CD4-positive, CD25-positive, alpha-beta regulatory T cell (primary cell): Measurements from ENCODE around the gene BPIFB3. TPM values are rescaled to one million over a fixed set of nuclear protein-coding genes. Genes with fewer than 3 reads are reported as not detected.

Experiments used
- ATAC-seq, 2 donors: fragments of 150-1000 bp; cut with Tn5 transposase; one replicate each; pipeline ENCODE4 v1.10.0; 2021; ENCODE audit warnings: low read depth in 2 of 2, moderate number of reproducible peaks in 2 of 2, moderate library complexity in 1 of 2
- DNase-seq, 3 donors: peaks; one replicate each; pipeline versions ENCODE4 v3.0.0 to v3.0.0-alpha.2; 2012 to 2022; ENCODE audit warnings: mixed read lengths in 1 of 3
- H3K27ac ChIP-seq: one replicate; pipeline ENCODE4 v1.7.0; 2013; ENCODE audit warnings: mild to moderate bottlenecking, low read length; ENCODE audit not compliant: insufficient read depth, poor library complexity, severe bottlenecking
- H3K27me3 ChIP-seq: one replicate; pipeline ENCODE4 v1.7.0; 2013; ENCODE audit warnings: low read length; ENCODE audit not compliant: control insufficient read depth, insufficient read depth
- H3K36me3 ChIP-seq: one replicate; pipeline ENCODE4 v1.7.0; 2013; ENCODE audit warnings: mild to moderate bottlenecking, low read length, moderate library complexity; ENCODE audit not compliant: control insufficient read depth, insufficient read depth
- H3K4me1 ChIP-seq: 2 replicates; pipeline ENCODE4 v1.7.0; 2013; ENCODE audit warnings: mild to moderate bottlenecking, low read length; ENCODE audit not compliant: insufficient read depth, control insufficient read depth, poor library complexity, severe bottlenecking
- H3K4me3 ChIP-seq: one replicate; pipeline ENCODE4 v1.7.0; 2013; ENCODE audit warnings: low read depth, mild to moderate bottlenecking, low read length, moderate library complexity
- H3K9me3 ChIP-seq, 2 experiments: 1 replicate in 1 of 2; 2 replicates in 1 of 2; pipeline ENCODE4 v1.7.0; 2013; ENCODE audit warnings: low read length in 2 of 2, mild to moderate bottlenecking in 1 of 2, moderate library complexity in 1 of 2; ENCODE audit not compliant: control insufficient read depth in 2 of 2
- H3K27ac Mint-ChIP-seq, 3 donors: one replicate each; pipeline ENCODE4 v1.8.0; 2020 to 2022; ENCODE audit warnings: mild to moderate bottlenecking in 3 of 3, mixed read lengths in 3 of 3, moderate library complexity in 2 of 3
- H3K27me3 Mint-ChIP-seq: one replicate; pipeline ENCODE4 v1.8.0; 2022; ENCODE audit warnings: mild to moderate bottlenecking, mixed read lengths
- H3K36me3 Mint-ChIP-seq: one replicate; pipeline ENCODE4 v1.8.0; 2020; ENCODE audit warnings: mixed read lengths
- H3K4me1 Mint-ChIP-seq, 4 donors: one replicate each; pipeline ENCODE4 v1.8.0; 2020 to 2022; ENCODE audit warnings: mixed read lengths in 4 of 4, mild to moderate bottlenecking in 1 of 4
- H3K4me3 Mint-ChIP-seq, 4 donors: one replicate each; pipeline ENCODE4 v1.8.0; 2020 to 2022; ENCODE audit warnings: mild to moderate bottlenecking in 4 of 4, mixed read lengths in 4 of 4, moderate library complexity in 3 of 4
- H3K9me3 Mint-ChIP-seq, 7 donors: one replicate each; pipeline ENCODE4 v1.8.0; 2020 to 2022; ENCODE audit warnings: mixed read lengths in 7 of 7, mild to moderate bottlenecking in 3 of 7, moderate library complexity in 2 of 7
- polyA plus RNA-seq, 4 donors: library from polyadenylated mRNA; unstranded; fragments of 300-500 nt; fragmentation: Illumina TruSeq; gene quantifications; one replicate each; pipeline ENCODE4 v1.2.3, GENCODE V29; 2021
- total RNA-seq: library from RNA; stranded (reverse); gene quantifications from one replicate; pipeline ENCODE4 v1.2.3, GENCODE V29; 2022

The BPIFB3 gene
- total and polyA plus RNA-seq, 5 donors from 2014 or later: not detected

DNA sequence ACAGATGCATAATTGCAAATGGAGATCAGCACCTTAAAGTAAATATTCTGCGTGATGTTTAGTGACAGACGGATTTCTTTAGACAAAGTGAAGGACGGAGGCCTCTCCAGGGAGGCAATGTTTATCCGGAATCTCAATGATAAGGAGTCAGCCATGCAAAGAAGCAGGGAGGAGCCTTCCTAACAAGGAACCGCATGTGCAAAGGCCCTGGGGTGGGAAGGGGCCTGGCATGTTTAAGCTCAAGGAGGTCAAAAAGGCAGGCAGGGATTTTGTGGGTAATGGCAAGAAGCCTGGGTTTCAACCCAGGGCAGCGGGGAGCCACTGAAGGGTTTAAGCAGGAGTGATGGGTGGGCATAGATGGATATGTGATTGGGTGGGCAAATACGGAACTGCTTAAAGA lies 678 bp downstream of the BPIFB3 start:
- Mint-ChIP-seq H3K4me1 (peaks cover 0 to 5% (median 0%) of the 10 kb centered on the region in 4 donors), H3K9me3 (no peaks in the 10 kb centered on the region)

DNA sequence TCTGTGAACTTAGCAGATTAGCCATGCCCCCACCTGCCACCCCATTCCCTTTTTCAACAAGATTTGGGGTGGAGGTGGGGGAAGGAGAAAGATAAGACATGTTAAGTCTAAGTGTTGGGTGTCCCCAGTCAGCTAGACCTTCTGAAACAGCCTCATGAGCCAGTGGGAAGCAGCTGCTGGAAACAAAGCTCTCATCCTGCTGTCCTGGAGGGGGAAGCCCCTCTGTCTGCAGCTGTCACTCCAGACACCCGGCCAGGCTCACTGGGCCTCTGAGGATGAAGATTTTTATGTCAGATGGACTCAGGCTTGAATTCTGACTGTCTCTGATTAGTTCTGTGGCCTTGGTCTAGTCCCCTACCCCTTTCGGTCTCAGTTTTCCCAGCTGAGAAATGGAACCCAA lies 1.1 kb downstream of the BPIFB3 start:
- no peaks in the 10 kb centered on the region for H3K36me3 Mint-ChIP-seq
- no peaks in the 10 kb centered on the region for H3K4me1 ChIP-seq
- H3K4me3 ChIP-seq: no peak overlapping the region
- H3K9me3 Mint-ChIP-seq: no peaks in the 10 kb centered on the region
- H3K4me1 Mint-ChIP-seq: peaks cover 0 to 5% (median 0%) of the 10 kb centered on the region in 4 donors
- H3K9me3 ChIP-seq: no peaks in the 10 kb centered on the region
- no peak for ATAC-seq
- no peaks in the 10 kb centered on the region for H3K27me3 Mint-ChIP-seq
- no peak overlapping the region for H3K27ac ChIP-seq
- H3K4me3 Mint-ChIP-seq: no peak overlapping the region
- DNase-seq: no peak
- no peaks in the 10 kb centered on the region for H3K27me3 ChIP-seq
- peak overlapping the region in 1 of 3 donors; percentile 83 for H3K27ac Mint-ChIP-seq
- no peaks in the 10 kb centered on the region for H3K36me3 ChIP-seq

More for the DNA sequence above, 678 bp downstream of the BPIFB3 start:
- H3K4me3 Mint-ChIP-seq: no peak overlapping the region
- Histone ChIP-seq H3K36me3 (no peaks in the 10 kb centered on the region), H3K4me3 (no peak overlapping the region), H3K27ac (no peak overlapping the region), H3K4me1 (no peaks in the 10 kb centered on the region), H3K9me3 (no peaks in the 10 kb centered on the region), H3K27me3 (no peaks in the 10 kb centered on the region)
- DNase-seq (no peak), ATAC-seq (no peak)
- peak overlapping the region in 1 of 3 donors; percentile 45 for H3K27ac Mint-ChIP-seq
- H3K36me3 Mint-ChIP-seq: no peaks in the 10 kb centered on the region
- no peaks in the 10 kb centered on the region for H3K27me3 Mint-ChIP-seq

DNA sequence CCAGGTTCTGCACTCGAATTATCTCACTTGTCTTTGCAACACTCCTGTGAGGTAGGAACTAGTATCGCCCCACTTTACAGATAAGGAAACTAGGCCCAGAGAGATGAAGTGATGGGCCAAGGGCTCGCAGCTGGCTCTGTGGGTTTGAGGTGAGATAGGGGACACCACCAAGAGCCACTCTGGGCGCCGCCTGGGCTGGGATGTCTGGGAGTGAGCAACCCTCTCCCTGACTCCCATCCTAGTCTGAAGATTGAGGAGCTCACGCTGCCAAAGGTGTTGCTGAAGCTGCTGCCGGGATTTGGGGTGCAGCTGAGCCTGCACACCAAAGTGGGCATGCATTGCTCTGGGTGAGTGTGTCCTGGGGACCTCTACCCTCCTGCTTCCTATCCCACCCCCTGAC lies 5.4 kb downstream of the BPIFB3 start:
- Histone ChIP-seq H3K9me3 (no peaks in the 10 kb centered on the region), H3K4me3 (no peak overlapping the region), H3K27ac (no peak overlapping the region), H3K27me3 (no peaks in the 10 kb centered on the region), H3K36me3 (no peaks in the 10 kb centered on the region), H3K4me1 (no peaks in the 10 kb centered on the region)
- ATAC-seq (no peak), DNase-seq (no peak)
- Mint-ChIP-seq H3K27me3 (no peaks in the 10 kb centered on the region), H3K9me3 (no peaks in the 10 kb centered on the region), H3K36me3 (no peaks in the 10 kb centered on the region), H3K4me3 (no peak overlapping the region), H3K4me1 (peaks cover 0 to 3% (median 0%) of the 10 kb centered on the region in 4 donors), H3K27ac (no peak overlapping the region)

DNA sequence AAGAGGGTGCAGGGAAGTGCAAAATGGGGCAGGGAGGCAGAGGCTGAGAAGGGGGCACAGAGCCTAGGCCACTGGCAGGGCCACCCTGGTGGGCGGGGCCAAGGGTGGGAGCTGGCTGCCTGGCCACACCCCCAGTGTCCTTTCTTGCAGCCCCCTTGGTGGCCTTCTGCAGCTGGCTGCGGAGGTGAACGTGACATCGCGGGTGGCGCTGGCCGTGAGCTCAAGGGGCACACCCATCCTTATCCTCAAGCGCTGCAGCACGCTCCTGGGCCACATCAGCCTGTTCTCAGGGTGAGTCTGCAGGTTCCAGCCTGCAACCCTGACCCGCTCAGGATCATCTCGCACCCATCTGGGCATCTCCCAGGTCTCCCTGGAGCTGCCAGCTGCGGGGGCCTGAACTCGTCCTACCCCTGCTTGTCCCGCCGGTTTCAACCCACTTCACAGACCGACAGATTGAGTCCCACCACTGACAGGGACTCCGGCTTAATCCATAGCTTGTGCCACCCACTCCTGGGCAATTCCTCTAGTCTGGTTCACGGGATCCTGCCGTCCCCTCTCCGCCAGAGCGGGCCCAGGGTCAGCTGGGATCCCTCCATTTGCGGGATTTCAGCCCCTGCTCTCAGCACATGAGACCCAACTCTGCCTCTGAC lies 6.2 kb downstream of the BPIFB3 start:
- Mint-ChIP-seq H3K27me3 (no peaks in the 10 kb centered on the region), H3K4me1 (peaks cover 0 to 3% (median 0%) of the 10 kb centered on the region in 4 donors), H3K4me3 (no peak overlapping the region), H3K9me3 (no peaks in the 10 kb centered on the region), H3K36me3 (no peaks in the 10 kb centered on the region), H3K27ac (no peak overlapping the region)
- ATAC-seq: no peak
- H3K27me3 ChIP-seq: no peaks in the 10 kb centered on the region
- DNase-seq: no peak
- no peak overlapping the region for H3K4me3 ChIP-seq
- H3K4me1 ChIP-seq: no peaks in the 10 kb centered on the region
- no peaks in the 10 kb centered on the region for H3K9me3 ChIP-seq
- H3K27ac ChIP-seq: no peak overlapping the region
- no peaks in the 10 kb centered on the region for H3K36me3 ChIP-seq

DNA sequence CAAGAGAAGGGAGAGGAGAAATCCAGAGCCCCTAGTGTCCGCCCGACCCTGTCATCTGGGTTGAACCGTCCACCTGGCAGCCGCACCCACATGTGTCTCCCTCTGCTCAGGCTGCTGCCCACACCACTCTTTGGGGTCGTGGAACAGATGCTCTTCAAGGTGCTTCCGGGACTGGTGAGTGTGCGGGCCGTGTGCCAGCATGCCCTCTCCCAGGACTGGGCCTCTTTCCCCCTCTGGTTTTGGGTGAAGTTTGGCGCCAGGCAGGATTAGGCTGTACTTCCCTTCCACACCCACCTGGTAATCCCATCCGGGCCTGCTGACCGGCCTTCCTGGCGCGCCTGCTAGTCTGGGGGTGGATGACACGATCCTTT lies 7.9 kb downstream of the BPIFB3 start:
- Histone ChIP-seq H3K9me3 (no peaks in the 10 kb centered on the region), H3K27me3 (no peaks in the 10 kb centered on the region), H3K4me3 (no peak overlapping the region), H3K4me1 (no peaks in the 10 kb centered on the region), H3K36me3 (no peaks in the 10 kb centered on the region), H3K27ac (no peak overlapping the region)
- ATAC-seq (no peak), DNase-seq (no peak)
- Mint-ChIP-seq H3K9me3 (no peaks in the 10 kb centered on the region), H3K4me3 (no peak overlapping the region), H3K27me3 (no peaks in the 10 kb centered on the region), H3K27ac (no peak overlapping the region), H3K36me3 (no peaks in the 10 kb centered on the region), H3K4me1 (peaks cover 0 to 3% (median under 1%) of the 10 kb centered on the region in 4 donors)

DNA sequence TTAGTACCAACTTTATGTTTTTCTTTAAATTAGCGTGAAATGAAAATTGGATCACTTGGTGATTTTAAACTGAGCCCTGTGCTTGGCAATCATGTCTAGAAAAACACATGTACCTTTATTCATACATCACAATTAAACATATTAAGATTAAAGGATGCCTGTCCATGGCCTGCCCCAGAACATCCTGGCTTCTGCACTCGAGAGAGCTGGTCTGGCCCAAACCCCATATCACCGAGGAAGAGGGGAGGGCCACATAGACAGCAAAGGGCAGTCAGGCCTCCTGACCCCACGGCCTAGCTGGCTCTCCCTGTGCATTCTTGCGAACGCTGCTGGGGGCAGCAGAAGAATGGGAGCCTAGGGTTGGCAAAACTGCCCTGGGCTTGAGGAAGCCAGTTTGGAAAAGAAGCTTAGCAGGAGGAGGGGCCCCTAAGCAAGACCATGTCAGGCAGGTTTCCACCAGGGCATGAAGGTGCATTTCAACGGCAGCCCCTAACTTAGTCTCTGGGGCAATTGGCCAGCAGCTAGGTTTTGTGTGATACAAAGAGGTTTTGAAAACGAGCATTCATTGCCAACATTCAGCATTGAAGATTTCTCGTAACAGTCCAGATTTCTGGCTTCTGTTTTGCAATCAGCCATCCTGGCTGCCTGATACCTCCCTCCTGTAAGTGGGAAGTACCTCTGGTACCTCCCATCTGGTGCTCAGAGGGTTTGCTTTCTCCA lies 8.6 kb downstream of the BPIFB3 start:
- Histone ChIP-seq H3K9me3 (no peaks in the 10 kb centered on the region), H3K27ac (no peak overlapping the region), H3K4me1 (no peaks in the 10 kb centered on the region), H3K4me3 (no peak overlapping the region), H3K27me3 (no peaks in the 10 kb centered on the region), H3K36me3 (no peaks in the 10 kb centered on the region)
- Mint-ChIP-seq H3K4me3 (no peak overlapping the region), H3K27me3 (no peaks in the 10 kb centered on the region), H3K27ac (no peak overlapping the region), H3K4me1 (peaks cover 0 to 4% (median under 1%) of the 10 kb centered on the region in 4 donors), H3K36me3 (no peaks in the 10 kb centered on the region), H3K9me3 (no peaks in the 10 kb centered on the region)
- DNase-seq (no peak), ATAC-seq (no peak)

DNA sequence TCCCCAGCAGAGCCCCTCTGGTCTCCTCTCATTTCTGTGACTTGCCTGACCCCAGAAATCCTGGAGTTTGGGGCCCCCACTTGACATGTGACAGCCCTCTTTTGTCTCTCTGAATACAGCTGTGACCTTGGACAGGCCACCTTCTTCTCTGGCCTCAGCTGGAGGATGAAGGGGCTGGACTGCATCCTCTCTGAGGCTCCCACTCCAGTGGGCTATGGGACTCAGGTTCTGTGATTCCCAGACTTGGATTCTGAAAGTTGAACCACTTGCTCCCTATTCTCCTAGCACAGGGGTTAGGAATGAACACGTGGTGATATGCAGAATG lies 9.1 kb downstream of the BPIFB3 start:
- no peak overlapping the region for H3K4me3 Mint-ChIP-seq
- ATAC-seq: no peak
- no peaks in the 10 kb centered on the region for H3K27me3 Mint-ChIP-seq
- H3K27me3 ChIP-seq: no peaks in the 10 kb centered on the region
- no peaks in the 10 kb centered on the region for H3K9me3 Mint-ChIP-seq
- H3K36me3 Mint-ChIP-seq: no peaks in the 10 kb centered on the region
- H3K4me1 Mint-ChIP-seq: peaks cover 0 to 9% (median under 1%) of the 10 kb centered on the region in 4 donors
- H3K4me1 ChIP-seq: no peaks in the 10 kb centered on the region
- H3K36me3 ChIP-seq: no peaks in the 10 kb centered on the region
- no peak overlapping the region for H3K4me3 ChIP-seq
- DNase-seq: no peak
- H3K27ac Mint-ChIP-seq: no peak overlapping the region
- no peak overlapping the region for H3K27ac ChIP-seq
- H3K9me3 ChIP-seq: no peaks in the 10 kb centered on the region

DNA sequence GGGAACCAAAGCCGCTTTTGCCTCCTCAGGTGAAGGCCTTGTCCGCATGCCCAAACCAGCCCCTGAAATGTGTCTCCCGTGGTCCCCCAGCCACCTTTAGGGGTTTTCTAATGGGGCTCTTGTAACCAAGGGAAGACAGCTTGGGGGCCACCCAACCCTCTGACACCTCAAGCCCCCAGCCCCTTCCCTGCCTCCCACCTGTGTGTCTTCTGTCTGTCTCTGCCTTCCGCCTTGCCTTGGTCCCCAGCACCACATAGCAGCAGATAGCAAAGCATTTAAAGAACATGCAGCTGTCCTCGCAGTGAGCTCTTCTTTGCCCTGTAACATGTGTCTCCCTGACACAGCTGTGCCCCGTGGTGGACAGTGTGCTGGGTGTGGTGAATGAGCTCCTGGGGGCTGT lies 9.6 kb downstream of the BPIFB3 start:
- Histone ChIP-seq H3K27ac (no peak overlapping the region), H3K9me3 (no peaks in the 10 kb centered on the region), H3K36me3 (no peaks in the 10 kb centered on the region), H3K4me1 (no peaks in the 10 kb centered on the region), H3K4me3 (no peak overlapping the region), H3K27me3 (no peaks in the 10 kb centered on the region)
- Mint-ChIP-seq H3K4me1 (peaks cover 0 to 14% (median 5%) of the 10 kb centered on the region in 4 donors), H3K27me3 (no peaks in the 10 kb centered on the region), H3K27ac (no peak overlapping the region), H3K9me3 (no peaks in the 10 kb centered on the region), H3K36me3 (no peaks in the 10 kb centered on the region), H3K4me3 (no peak overlapping the region)
- no peak for ATAC-seq
- no peak for DNase-seq
